DOHH2 (cell line): ENCODE data around the gene HAGHL.
"Not testable (repeated sequence)": the region's sequence is repeated elsewhere in the genome, so short reads cannot be mapped to it uniquely, and the experiment has no call there.

Source experiments
- H3F3A ChIP-seq: fragments of 200-600 bp; sonication (generic), shearing (Covaris generic); 2 replicates; pipeline ENCODE4 v1.6.0; 2016; ENCODE audit warnings: antibody characterized with exemption, mild to moderate bottlenecking; ENCODE audit not compliant: control insufficient read depth, insufficient read depth
- H3K27ac ChIP-seq: fragments of 200-600 bp; sonication (generic); 2 replicates; pipeline ENCODE4 v1.5.1; 2014; ENCODE audit warnings: low read depth, mild to moderate bottlenecking, low read length, moderate library complexity
- H3K27me3 ChIP-seq: fragments of 200-600 bp; sonication (generic); 2 replicates; pipeline ENCODE4 v1.6.1; 2014; ENCODE audit warnings: mild to moderate bottlenecking, low read length, mixed read lengths; ENCODE audit not compliant: control insufficient read depth
- H3K36me3 ChIP-seq: fragments of 200-600 bp; sonication (generic); 2 replicates; pipeline ENCODE4 v1.6.1; 2014; ENCODE audit warnings: mild to moderate bottlenecking, low read length, moderate library complexity, mixed read lengths; ENCODE audit not compliant: control insufficient read depth
- H3K4me1 ChIP-seq: fragments of 200-600 bp; sonication (generic); 2 replicates; pipeline ENCODE4 v1.6.1; 2014; ENCODE audit warnings: mild to moderate bottlenecking, low read length, mixed read lengths; ENCODE audit not compliant: control insufficient read depth
- H3K4me2 ChIP-seq: fragments of 200-600 bp; sonication (generic); 2 replicates; pipeline ENCODE4 v1.6.0; 2014; ENCODE audit warnings: mild to moderate bottlenecking, low read length, moderate library complexity
- H3K4me3 ChIP-seq: fragments of 200-600 bp; sonication (generic); 2 replicates; pipeline ENCODE4 v1.5.1; 2014; ENCODE audit warnings: mild to moderate bottlenecking, low read length, mixed read lengths
- H3K79me2 ChIP-seq: fragments of 200-600 bp; sonication (generic); 2 replicates; pipeline ENCODE4 v1.6.1; 2014; ENCODE audit warnings: mild to moderate bottlenecking, low read length, mixed read lengths; ENCODE audit not compliant: control insufficient read depth
- H3K9me2 ChIP-seq: fragments of 200-600 bp; sonication (generic); replicated peaks from 2 replicates; pipeline ENCODE4 v1.6.1; 2014; ENCODE audit warnings: mild to moderate bottlenecking, low read length, mixed read lengths; ENCODE audit not compliant: control insufficient read depth
- H3K9me3 ChIP-seq: fragments of 200-600 bp; sonication (generic); 2 replicates; pipeline ENCODE4 v1.6.1; 2014; ENCODE audit warnings: antibody characterized with exemption, low read length, mixed read lengths; ENCODE audit not compliant: control insufficient read depth, insufficient read depth
- H4K20me1 ChIP-seq: fragments of 200-600 bp; sonication (generic); 2 replicates; pipeline ENCODE4 v1.6.0; 2014; ENCODE audit warnings: low read depth, mild to moderate bottlenecking, antibody characterized with exemption, low read length, moderate library complexity; ENCODE audit not compliant: control insufficient read depth, insufficient read depth
- EZH2phosphoT487 ChIP-seq: fragments of 200-600 bp; sonication (generic); IDR thresholded peaks from 2 replicates; pipeline ENCODE4 v1.6.1; 2017; ENCODE audit warnings: borderline replicate concordance, mild to moderate bottlenecking, antibody characterized with exemption, low read length, moderate library complexity, mixed read lengths
- TF ChIP-seq, protein P1 (sequence below): fragments of 200-600 bp; sonication (generic); IDR thresholded peaks from one replicate; pipeline ENCODE4 v1.5.1; 2014; ENCODE audit warnings: antibody characterized with exemption, mild to moderate bottlenecking, low read depth, low read length; ENCODE audit not compliant: poor library complexity, severe bottlenecking

Gene HAGHL

DNA sequence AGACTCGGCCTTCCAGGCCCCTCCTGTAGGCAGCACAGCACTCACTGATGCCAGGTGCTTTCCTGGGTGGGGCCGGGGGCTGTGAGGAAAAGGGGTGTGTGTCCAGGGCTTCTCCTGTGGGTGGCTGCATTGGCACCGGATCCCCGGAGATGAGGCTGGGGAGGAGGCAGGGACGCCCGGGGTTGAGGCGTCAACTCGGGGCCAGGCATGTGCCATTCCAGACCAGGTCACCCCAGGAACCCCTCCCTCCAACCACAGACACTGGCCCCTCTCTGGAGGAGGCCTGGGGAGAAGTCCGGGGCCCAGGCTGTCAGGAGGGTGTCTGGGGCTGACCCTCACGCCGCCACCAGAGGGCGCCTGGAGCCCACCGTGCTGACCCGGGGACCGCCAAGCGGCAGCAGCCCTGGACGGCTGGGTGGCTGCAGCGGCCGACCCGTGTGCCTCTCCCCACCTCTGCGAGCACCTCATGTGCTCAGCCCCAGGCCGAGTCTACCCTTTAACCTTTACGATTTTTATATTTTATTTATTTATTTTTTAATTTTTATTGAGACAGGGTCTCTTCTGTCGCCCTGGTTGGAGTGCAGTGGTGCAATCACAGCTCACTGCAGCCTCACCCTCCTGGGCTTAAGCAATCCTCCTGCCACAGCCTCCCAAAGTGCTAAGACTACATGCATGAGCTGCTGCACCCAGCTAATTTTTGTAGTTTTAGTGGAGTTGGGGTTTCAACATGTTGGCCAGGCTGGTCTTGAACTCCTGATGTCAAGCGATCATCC lies 15.2 kb upstream of the HAGHL start:
- TF ChIP-seq, protein P1, sequence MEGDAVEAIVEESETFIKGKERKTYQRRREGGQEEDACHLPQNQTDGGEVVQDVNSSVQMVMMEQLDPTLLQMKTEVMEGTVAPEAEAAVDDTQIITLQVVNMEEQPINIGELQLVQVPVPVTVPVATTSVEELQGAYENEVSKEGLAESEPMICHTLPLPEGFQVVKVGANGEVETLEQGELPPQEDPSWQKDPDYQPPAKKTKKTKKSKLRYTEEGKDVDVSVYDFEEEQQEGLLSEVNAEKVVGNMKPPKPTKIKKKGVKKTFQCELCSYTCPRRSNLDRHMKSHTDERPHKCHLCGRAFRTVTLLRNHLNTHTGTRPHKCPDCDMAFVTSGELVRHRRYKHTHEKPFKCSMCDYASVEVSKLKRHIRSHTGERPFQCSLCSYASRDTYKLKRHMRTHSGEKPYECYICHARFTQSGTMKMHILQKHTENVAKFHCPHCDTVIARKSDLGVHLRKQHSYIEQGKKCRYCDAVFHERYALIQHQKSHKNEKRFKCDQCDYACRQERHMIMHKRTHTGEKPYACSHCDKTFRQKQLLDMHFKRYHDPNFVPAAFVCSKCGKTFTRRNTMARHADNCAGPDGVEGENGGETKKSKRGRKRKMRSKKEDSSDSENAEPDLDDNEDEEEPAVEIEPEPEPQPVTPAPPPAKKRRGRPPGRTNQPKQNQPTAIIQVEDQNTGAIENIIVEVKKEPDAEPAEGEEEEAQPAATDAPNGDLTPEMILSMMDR = peak; percentile 85
- TF ChIP-seq EZH2phosphoT487 = no peak
- Histone ChIP-seq H3K36me3 (no peaks in the 10 kb centered on the region), H3K27ac (no peak overlapping the region), H4K20me1 (peaks cover 8% of the 10 kb centered on the region; the same call in 1 of the 2 replicates), H3K79me2 (0 out of 2 replicates have a peak, but pooled peaks cover 2% of the 10 kb centered on the region), H3K9me2 (no peaks in the 10 kb centered on the region), H3K4me2 (no peak overlapping the region), H3K4me1 (peaks cover 24% of the 10 kb centered on the region), H3K4me3 (no peak overlapping the region), H3K9me3 (no peaks in the 10 kb centered on the region), H3K27me3 (peaks cover 46% of the 10 kb centered on the region), H3F3A (0 out of 2 replicates have a peak, but pooled peaks cover 2% of the 10 kb centered on the region)

DNA sequence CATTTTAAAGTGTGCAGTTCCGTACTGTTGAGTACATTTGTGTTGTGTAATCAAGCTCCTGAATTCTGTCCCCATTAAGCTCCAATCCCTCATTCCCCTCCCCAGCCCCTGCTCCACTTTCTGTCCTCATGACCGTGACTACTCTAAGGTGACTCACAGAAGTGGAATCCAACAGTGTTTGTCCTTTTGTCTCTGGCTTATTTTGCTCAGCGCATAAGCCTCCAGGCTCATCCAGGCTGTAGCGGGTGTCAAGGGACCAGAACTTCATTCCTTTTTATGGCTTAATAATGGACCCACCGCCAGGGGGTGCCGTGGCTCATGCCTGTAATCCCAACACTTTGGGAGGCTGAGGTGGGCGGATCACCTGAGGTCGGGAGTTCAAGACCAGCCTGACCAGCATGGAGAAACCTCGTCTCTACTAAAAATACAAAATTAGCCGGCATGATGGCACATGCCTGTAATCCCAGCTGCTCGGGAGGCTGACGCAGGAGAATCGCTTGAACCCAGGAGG lies 14.1 kb upstream of the HAGHL start:
- Histone ChIP-seq H3K27me3 (peaks cover 40% of the 10 kb centered on the region), H3K4me1 (peaks cover 24% of the 10 kb centered on the region)
- H3K4me3 ChIP-seq, H3F3A ChIP-seq, H3K79me2 ChIP-seq, H3K9me3 ChIP-seq, H3K36me3 ChIP-seq, H3K4me2 ChIP-seq, H3K27ac ChIP-seq, H3K9me2 ChIP-seq, H4K20me1 ChIP-seq: not testable (repeated sequence)
- TF ChIP-seq, protein P1 = peak; percentile 50

DNA sequence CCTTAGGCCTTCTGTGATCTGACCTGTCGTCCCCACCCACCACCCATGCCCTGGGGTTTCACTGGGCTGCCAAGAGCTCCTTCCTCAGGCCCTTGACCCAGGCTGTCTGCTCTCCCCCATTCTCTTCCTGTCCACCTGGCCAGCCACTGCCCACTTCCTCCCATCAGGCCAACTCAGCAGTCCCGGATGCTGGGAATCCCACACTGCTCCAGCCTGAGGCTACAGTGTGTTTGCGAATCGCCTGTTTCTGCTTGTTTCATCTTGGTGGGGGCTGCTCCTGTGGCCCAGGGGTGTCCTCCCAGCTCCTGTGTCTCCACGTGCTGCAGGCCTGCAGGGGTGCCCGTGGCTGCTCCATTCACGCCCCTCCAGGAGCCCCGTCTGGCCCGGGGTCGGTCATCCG lies 12.8 kb upstream of the HAGHL start:
- Histone ChIP-seq H4K20me1 (peaks cover 8% of the 10 kb centered on the region; the same call in 1 of the 2 replicates), H3K4me1 (peaks cover 28% of the 10 kb centered on the region), H3F3A (0 out of 2 replicates have a peak, but pooled peaks cover 2% of the 10 kb centered on the region), H3K36me3 (no peaks in the 10 kb centered on the region), H3K27ac (no peak overlapping the region), H3K4me3 (no peak overlapping the region; the same call in 1 of the 2 replicates), H3K9me3 (no peaks in the 10 kb centered on the region), H3K27me3 (peaks cover 36% of the 10 kb centered on the region), H3K9me2 (no peaks in the 10 kb centered on the region), H3K4me2 (no peak overlapping the region), H3K79me2 (0 out of 2 replicates have a peak, but pooled peaks cover 2% of the 10 kb centered on the region)
- TF ChIP-seq, protein P1 = no peak
- TF ChIP-seq EZH2phosphoT487 = no peak
